Fibroblast of lung (primary cell): ENCODE results near the gene FAM76B. TPM values are rescaled to one million over a fixed set of nuclear protein-coding genes. Genes with fewer than 3 reads are reported as not detected.

Source experiments
- DNase-seq, 2 donors: peaks; one replicate each; pipeline versions ENCODE4 v3.0.0 to v3.0.0-alpha.2; 2010; ENCODE audit warnings: low read depth in 2 of 2
- H2AFZ ChIP-seq: 2 replicates; pipeline ENCODE4 v1.5.1; 2012; ENCODE audit warnings: low read length, control low read depth, inconsistent platforms
- H3K27ac ChIP-seq: 2 replicates; pipeline ENCODE4 v1.5.1; 2011; ENCODE audit warnings: low read length, control low read depth; ENCODE audit not compliant: insufficient read depth
- H3K27me3 ChIP-seq: 2 replicates; pipeline ENCODE4 v1.5.1; 2011; ENCODE audit warnings: mild to moderate bottlenecking, low read length; ENCODE audit not compliant: control insufficient read depth, insufficient read depth
- H3K36me3 ChIP-seq: 2 replicates; pipeline ENCODE4 v1.5.1; 2011; ENCODE audit warnings: low read length; ENCODE audit not compliant: control insufficient read depth, insufficient read depth
- H3K4me1 ChIP-seq: 2 replicates; pipeline ENCODE4 v1.5.1; 2011; ENCODE audit warnings: low read length; ENCODE audit not compliant: control insufficient read depth, insufficient read depth; ENCODE audit errors: extremely low read depth
- H3K4me2 ChIP-seq: 2 replicates; pipeline ENCODE4 v1.5.1; 2011; ENCODE audit warnings: low read length, control low read depth; ENCODE audit not compliant: insufficient read depth; ENCODE audit errors: extremely low read depth
- H3K4me3 ChIP-seq, 4 experiments: fragments of 200-600 bp in 1 of 4; sonication (generic) in 1 of 4; replicated peaks in 1 of 4; 2 replicates each; pipeline ENCODE4 v1.5.1; 2011 to 2016; ENCODE audit warnings: low read length in 4 of 4, low read depth in 3 of 4, mild to moderate bottlenecking in 3 of 4, control low read depth in 2 of 4, inconsistent platforms in 1 of 4, mixed read lengths in 1 of 4; ENCODE audit not compliant: insufficient read depth in 1 of 4; ENCODE audit errors: control extremely low read depth in 1 of 4
- H3K79me2 ChIP-seq: 2 replicates; pipeline ENCODE4 v1.5.1; 2012; ENCODE audit warnings: mild to moderate bottlenecking, low read length, inconsistent platforms; ENCODE audit not compliant: control insufficient read depth, insufficient read depth
- H3K9ac ChIP-seq: 2 replicates; pipeline ENCODE4 v1.5.1; 2011; ENCODE audit warnings: mild to moderate bottlenecking, low read length, control low read depth; ENCODE audit not compliant: insufficient read depth
- H3K9me3 ChIP-seq: 2 replicates; pipeline ENCODE4 v1.5.1; 2012; ENCODE audit warnings: low read depth, low read length; ENCODE audit not compliant: control insufficient read depth, insufficient read depth
- H4K20me1 ChIP-seq: 2 replicates; pipeline ENCODE4 v1.5.1; 2011; ENCODE audit warnings: low read length; ENCODE audit not compliant: control insufficient read depth, insufficient read depth; ENCODE audit errors: extremely low read depth
- CTCF ChIP-seq, 2 donors: IDR thresholded peaks in 1 of 2; conservative IDR thresholded peaks in 1 of 2; 1 replicate in 1 of 2; 2 replicates in 1 of 2; pipeline ENCODE4 v1.5.1; 2011 to 2012; ENCODE audit warnings: low read length in 2 of 2, control low read depth in 1 of 2, inconsistent platforms in 1 of 2, low read depth in 1 of 2, mild to moderate bottlenecking in 1 of 2
- EZH2 ChIP-seq: IDR thresholded peaks from 2 replicates; pipeline ENCODE4 v1.5.1; 2012; ENCODE audit warnings: low read length, control low read depth, mild to moderate bottlenecking; ENCODE audit errors: missing control alignments
- polyA plus RNA-seq, 2 donors: library from polyadenylated mRNA; depleted of rRNA in 1 of 2; stranded (reverse) in 1 of 2; unstranded in 1 of 2; fragments of >200 nt; gene quantifications; 2 replicates each; pipeline ENCODE4 v1.2.1, GENCODE V29; 2011 to 2012; ENCODE audit warnings: missing spikeins in 1 of 2
- total RNA-seq: library from RNA; depleted of rRNA; stranded (reverse); fragments of >200 nt; gene quantifications from 2 replicates; pipeline ENCODE4 v1.2.1, GENCODE V29; 2014

The FAM76B gene
- total and polyA plus RNA-seq, 2 donors (not counting 1 experiment from before 2014, with no cell fraction given) = 14.9 to 18.2 TPM

GRCh38 chr11:95750101-95750500 lies 39.5 kb downstream of the FAM76B start:
- TF ChIP-seq CTCF (conservative IDR thresholded peaks at IDR 0.05 in 1 of 2, IDR thresholded peaks at IDR 0.05 in 1 of 2; ENCODE audit: low read depth in 1 of 2, low read length in 2 of 2) (no peak), EZH2 (no peak)
- Histone ChIP-seq H3K27me3 (no peaks in the 10 kb centered on the region), H3K79me2 (no peaks in the 10 kb centered on the region), H3K27ac (no peak overlapping the region), H3K36me3 (no peaks in the 10 kb centered on the region), H4K20me1 (no peaks in the 10 kb centered on the region), H3K4me3 (no peak overlapping the region), H2AFZ (no peak overlapping the region), H3K9ac (no peak overlapping the region), H3K4me2 (no peak overlapping the region), H3K9me3 (no peaks in the 10 kb centered on the region), H3K4me1 (no peaks in the 10 kb centered on the region)
- no peak for DNase-seq

- DNase-seq = no peak
- Histone ChIP-seq H3K27ac (no peak overlapping the region), H3K79me2 (no peaks in the 10 kb centered on the region), H3K4me3 (no peak overlapping the region), H3K9ac (no peak overlapping the region), H4K20me1 (no peaks in the 10 kb centered on the region), H3K9me3 (no peaks in the 10 kb centered on the region), H3K36me3 (no peaks in the 10 kb centered on the region), H2AFZ (no peak overlapping the region), H3K4me2 (no peak overlapping the region), H3K4me1 (no peaks in the 10 kb centered on the region), H3K27me3 (no peaks in the 10 kb centered on the region)
- TF ChIP-seq EZH2 (no peak), CTCF (conservative IDR thresholded peaks at IDR 0.05 in 1 of 2, IDR thresholded peaks at IDR 0.05 in 1 of 2; ENCODE audit: low read depth in 1 of 2, low read length in 2 of 2) (no peak)
Measured at GRCh38 chr11:95739108-95739938, 50.3 kb downstream of the FAM76B start.

- no peak overlapping the region for H3K4me2 ChIP-seq
- no peak overlapping the region for H3K27ac ChIP-seq
- H3K79me2 ChIP-seq = no peaks in the 10 kb centered on the region
- no peaks in the 10 kb centered on the region for H4K20me1 ChIP-seq
- no peak overlapping the region for H2AFZ ChIP-seq
- H3K36me3 ChIP-seq = no peaks in the 10 kb centered on the region
- no peak for DNase-seq
- TF ChIP-seq CTCF (conservative IDR thresholded peaks at IDR 0.05 in 1 of 2, IDR thresholded peaks at IDR 0.05 in 1 of 2; ENCODE audit: low read depth in 1 of 2, low read length in 2 of 2) (no peak), EZH2 (no peak)
- H3K9ac ChIP-seq = no peak overlapping the region
- H3K4me3 ChIP-seq = no peak overlapping the region
- H3K4me1 ChIP-seq = no peaks in the 10 kb centered on the region
- H3K27me3 ChIP-seq = no peaks in the 10 kb centered on the region
- H3K9me3 ChIP-seq = no peaks in the 10 kb centered on the region
Measured at GRCh38 chr11:95736809-95737208, 52.8 kb downstream of the FAM76B start.
